ENCODE measurements around the gene MYCBPAP.

MYCBPAP gene

DNA sequence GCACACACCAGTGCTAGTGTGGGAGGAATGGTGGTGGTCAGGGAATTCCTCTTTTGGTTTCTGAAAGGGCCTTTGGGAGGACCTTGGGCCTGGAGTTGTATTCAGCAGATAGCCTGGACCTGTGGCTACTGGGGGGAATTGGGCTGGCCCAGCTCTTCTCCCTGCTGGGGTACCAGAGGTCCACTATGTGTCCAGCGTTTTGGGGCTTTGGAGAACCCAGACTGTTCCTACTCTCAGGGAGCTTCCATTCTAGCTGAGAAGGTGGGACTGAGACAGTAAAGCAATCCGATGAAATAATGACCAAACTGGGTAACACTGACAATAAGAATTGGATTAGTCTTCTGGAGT lies 26.7 kb downstream of the MYCBPAP start:
- TF ChIP-seq, protein P1, sequence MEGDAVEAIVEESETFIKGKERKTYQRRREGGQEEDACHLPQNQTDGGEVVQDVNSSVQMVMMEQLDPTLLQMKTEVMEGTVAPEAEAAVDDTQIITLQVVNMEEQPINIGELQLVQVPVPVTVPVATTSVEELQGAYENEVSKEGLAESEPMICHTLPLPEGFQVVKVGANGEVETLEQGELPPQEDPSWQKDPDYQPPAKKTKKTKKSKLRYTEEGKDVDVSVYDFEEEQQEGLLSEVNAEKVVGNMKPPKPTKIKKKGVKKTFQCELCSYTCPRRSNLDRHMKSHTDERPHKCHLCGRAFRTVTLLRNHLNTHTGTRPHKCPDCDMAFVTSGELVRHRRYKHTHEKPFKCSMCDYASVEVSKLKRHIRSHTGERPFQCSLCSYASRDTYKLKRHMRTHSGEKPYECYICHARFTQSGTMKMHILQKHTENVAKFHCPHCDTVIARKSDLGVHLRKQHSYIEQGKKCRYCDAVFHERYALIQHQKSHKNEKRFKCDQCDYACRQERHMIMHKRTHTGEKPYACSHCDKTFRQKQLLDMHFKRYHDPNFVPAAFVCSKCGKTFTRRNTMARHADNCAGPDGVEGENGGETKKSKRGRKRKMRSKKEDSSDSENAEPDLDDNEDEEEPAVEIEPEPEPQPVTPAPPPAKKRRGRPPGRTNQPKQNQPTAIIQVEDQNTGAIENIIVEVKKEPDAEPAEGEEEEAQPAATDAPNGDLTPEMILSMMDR (IDR thresholded peaks at IDR 0.05) = no peak

DNA sequence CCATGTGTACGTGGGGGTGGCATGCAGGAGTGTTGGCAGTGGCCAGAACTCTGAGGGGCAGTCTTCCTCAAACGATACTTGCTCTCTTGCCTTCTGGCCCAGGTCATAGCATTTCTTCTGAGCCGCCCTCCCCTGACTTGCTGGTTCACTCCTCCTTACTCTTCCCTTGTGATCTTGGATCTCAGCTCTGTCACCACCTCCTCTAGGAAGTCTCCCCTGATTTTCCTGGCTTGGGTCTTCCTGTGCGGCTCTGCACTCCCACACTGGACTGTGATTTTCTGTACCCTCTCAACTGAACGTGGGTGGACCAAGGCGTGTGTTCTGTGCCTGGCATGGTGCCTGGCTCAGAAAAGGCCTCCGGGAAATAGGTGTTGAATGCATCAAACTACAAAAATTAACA lies 27.2 kb downstream of the MYCBPAP start:
- TF ChIP-seq, protein P1 (IDR thresholded peaks at IDR 0.05) = no peak

DNA sequence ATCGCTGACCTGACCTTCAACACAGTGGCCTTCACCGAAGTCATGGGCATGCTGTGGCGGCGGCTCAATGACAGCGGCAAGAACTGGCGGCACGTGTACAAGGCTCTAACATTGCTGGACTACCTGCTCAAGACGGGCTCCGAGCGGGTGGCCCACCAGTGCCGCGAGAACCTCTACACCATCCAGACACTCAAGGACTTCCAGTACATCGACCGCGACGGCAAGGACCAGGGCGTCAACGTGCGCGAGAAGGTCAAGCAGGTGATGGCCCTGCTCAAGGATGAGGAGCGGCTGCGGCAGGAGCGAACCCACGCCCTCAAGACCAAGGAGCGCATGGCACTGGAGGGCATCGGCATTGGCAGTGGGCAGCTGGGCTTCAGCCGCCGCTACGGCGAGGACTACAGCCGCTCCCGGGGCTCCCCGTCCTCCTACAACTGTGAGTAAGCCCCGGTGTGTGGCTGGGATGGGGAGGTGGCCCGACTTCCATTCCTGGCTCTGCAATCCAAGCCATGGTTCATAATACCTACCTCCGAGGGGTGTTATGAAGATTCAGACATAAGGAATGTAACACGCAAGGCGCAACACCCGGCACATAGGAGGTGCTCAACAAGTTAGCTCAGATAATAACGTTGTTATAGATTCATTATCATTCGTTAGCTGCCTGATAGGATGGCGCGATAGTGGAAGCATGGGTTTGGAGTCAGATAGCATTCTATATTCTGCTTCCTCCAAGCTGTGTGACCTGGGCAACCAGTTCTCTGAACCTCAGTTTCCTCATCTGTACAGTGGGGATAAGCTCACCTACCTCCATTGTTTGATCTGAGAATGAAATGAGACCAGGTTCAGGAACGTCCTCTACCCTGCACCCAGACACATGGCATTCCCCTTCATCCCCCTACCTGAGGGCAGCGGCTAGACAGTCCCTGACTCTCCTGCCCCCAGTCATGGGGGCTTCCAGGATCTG lies 28.7 kb downstream of the MYCBPAP start:
- TF ChIP-seq, protein P1 (IDR thresholded peaks at IDR 0.05) = no peak

DNA sequence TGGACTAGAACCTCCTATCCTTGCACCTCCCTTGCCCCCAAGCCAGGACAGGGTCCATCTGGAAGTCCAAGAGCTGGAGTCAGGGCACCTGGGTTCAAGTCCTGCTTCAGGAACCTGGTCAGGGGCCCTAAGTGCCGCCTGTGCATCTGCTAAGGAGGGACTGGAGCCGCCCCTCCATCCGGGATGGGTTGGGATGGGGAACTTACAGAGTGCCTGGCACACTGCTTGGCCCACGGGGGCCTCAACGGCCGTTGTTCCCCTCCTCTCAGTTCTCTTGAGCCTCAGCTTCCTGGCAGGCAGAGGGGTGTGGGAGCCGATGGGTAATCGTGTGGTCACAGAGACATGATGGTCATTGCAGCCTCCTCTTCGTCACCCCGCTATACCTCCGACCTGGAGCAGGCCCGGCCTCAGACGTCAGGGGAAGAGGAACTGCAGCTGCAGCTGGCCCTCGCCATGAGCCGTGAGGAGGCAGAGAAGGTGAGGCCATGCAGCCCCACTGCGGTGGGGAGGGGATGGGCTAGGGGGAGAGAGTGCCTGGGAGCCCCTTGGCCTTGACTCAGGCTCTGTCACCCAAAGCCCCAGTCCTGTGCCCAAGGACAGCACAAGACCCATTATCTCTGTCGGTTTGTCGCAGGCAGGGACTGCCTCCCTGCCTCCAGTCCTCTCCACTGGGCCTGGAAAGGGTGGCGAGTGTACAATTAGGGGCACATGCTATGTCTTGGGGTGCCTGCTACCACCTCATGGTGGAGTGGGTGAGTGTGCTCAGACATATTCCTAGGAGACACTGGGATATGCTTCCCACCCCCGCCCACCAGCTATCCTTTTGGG lies 29.7 kb downstream of the MYCBPAP start:
- TF ChIP-seq, protein P1 (IDR thresholded peaks at IDR 0.05) = no peak

DNA sequence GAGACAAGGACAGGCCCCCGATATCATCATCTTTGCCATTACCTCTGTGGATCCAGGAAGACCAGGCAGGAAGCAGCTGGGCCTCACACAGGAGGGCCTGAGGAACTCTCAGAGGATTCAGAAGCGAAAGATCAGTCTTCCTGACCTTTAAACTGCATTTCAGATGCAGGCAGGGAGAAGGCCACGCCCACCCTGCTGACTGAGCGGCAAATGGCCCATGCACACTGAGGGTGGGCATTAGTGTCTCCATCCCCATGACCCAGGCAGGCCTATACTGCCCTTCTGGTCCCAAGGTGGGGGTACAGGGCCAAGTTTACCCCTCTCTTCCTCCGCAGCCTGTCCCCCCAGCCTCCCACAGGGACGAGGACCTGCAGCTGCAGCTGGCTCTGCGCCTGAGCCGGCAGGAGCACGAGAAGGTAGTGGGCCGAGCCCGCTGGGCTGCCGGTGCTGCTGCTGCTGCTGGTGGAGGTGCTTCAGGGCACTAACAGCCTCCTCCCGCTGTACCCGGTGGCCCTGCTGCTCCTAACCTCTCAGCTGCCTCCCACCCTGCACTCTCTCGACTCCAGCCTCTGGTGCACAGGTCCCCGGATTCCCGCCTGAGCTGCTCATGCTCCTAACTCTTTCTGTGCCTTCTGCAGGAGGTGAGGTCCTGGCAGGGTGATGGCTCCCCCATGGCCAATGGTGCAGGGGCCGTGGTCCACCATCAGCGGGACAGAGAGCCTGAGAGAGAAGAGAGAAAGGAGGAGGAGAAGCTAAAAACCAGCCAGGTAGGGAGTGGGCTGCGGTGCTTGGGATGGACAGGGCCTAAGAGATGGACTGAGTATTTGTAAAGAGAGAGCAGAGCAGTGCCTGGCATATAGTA lies 30.5 kb downstream of the MYCBPAP start:
- TF ChIP-seq, protein P1 (IDR thresholded peaks at IDR 0.05) = no peak

DNA sequence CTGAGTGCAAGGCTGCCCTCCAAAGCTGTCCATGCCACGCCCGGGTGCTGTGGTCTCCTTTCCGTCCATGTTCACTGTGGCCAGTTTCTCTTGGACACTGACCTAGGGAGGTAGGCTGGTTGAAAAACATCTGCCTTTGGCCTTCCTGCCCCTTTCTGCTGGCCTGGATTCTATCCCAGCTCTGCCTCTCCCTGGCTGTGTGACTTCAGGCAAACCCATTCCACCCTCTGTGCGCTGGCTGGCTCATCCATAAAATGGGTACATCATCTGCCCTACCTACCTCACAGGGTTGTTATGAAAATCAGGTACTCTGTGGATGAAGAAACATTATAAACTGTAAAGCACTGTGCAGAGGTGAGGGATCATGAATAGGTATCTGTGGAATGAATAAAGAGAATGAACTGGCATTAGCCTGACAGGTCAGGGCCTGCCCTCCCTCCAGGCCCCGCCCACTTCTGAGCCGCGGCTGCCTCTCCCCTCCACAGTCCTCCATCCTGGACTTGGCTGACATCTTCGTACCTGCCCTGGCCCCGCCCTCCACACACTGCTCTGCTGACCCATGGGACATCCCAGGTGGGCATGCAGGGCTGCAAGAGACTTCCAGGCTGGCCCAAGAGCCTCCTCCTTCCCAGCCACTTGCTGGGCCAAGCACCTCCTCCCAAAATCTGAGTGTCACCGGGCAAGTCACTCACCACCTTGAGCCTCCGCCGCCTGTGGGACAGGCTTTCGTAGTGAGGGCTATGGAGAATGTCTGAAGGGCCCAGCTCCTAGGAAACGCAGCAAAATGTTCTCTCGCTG lies 31.7 kb downstream of the MYCBPAP start:
- TF ChIP-seq, protein P1 (IDR thresholded peaks at IDR 0.05) = no peak
